GM19455 (cell line): ENCODE results near the gene FN1.

Source experiments
- ATAC-seq: cut with Tn5 transposase; IDR thresholded peaks from one replicate; pipeline ENCODE4 v1.9.1; 2021; ENCODE audit not compliant: unreplicated experiment

The FN1 gene

GRCh38 chr2:215442401-215442787 is 6.5 kb upstream of the FN1 start:
- no peak for ATAC-seq

GRCh38 chr2:215441560-215442400 is 5.9 kb upstream of the FN1 start:
- ATAC-seq: no peak

DNA sequence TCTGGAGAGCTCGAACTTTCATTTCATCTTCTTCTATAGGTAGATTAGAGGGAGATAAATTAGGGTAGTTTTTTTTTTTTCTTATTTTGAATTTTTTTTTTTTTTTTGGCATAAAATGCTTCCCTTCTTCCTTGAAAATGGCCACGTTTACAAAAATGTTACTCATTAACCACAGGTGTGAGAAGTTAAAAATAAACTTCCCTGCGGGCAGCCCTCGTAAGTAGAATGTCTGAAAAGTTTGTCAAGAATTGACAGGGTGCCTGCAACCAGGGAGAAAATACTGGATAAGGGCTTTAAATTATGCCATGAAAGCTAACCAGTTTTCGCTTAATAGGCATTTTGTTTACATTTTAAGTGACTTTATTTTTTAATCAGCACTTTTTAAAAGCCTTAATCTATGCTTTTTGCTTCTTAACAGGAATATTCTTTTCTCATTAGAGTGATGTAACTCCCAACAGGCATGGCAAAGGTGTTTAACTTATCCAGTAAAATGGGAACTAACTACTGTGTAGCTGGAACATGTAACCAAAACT is 4.2 kb upstream of the FN1 start:
- no peak for ATAC-seq

- ATAC-seq: no peak
Measured at GRCh38 chr2:215439404-215439803, 3.5 kb upstream of the FN1 start.

GRCh38 chr2:215437614-215438013 is 1.7 kb upstream of the FN1 start:
- ATAC-seq: no peak

DNA sequence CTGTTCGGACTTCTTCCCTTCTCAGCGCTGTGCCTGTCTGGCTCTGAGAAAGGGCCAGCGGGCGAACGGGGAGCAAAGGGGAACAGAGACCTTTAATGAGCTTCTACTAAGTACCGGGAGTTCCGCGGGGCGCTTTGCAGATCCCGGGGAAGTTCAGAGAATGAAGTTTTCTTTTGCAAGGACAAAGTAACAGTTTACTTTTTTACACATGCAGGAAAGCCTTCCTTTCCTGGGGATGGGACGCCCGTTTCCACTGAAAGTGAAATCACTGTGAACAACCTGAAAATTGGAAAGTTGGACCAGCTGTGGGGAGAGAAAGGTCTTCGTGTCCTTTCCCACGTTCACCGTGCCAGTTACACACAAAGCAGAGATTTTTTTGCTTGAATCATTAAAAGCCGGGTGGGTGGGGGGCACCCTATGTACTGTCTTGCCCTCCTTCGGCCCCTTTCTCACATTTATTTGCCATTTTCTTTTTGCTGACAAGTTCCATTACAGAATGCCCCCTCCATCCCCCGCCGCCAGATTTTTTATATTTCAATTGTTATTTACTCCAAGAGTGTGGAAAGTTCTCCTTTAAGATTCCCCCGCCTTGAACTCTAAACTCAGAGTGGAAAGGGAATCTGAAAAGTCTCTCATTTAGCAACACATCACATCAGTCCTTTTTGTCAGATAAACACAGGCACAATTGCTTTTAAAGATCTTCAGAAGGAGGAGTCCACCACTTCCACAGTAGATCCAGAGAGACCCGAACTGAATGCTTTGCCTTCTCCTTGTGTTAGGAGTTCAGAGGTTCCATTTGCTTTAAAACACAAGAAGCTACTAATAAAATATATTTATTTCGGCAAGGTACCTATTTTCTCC is 1.1 kb upstream of the FN1 start:
- ATAC-seq: no peak

DNA sequence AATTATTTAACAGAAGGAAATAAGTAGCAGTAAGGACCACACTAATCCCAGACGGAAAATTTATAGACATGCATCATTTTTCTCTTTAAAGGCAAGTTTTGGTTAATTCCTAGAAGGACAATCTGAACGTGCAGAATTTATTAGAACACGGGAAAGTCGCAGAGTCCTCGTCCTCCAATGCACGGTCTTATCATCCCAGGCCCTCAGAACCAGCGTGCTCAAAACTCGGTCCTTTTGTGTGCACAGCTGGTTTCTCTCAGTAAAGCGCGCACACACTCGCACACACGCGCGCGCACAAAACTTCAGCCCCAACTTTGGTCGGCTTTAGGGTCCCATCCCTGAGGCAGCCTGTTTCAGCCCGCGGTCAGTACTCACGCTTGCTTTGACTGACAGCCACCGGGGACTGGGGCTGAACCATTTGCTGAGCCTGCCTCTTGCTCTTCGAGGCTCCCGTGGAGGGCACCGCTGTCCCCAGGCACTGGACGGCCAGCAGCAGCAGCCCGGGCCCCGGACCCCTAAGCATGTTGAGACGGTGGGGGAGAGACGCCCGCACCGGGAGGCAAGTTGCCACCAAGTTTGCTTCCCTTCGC is 493 bp downstream of the FN1 start:
- ATAC-seq: no peak

- ATAC-seq: no peak
Measured at GRCh38 chr2:215434447-215435279, 1.2 kb downstream of the FN1 start.

GRCh38 chr2:215432759-215433594 is 2.9 kb downstream of the FN1 start:
- no peak for ATAC-seq

DNA sequence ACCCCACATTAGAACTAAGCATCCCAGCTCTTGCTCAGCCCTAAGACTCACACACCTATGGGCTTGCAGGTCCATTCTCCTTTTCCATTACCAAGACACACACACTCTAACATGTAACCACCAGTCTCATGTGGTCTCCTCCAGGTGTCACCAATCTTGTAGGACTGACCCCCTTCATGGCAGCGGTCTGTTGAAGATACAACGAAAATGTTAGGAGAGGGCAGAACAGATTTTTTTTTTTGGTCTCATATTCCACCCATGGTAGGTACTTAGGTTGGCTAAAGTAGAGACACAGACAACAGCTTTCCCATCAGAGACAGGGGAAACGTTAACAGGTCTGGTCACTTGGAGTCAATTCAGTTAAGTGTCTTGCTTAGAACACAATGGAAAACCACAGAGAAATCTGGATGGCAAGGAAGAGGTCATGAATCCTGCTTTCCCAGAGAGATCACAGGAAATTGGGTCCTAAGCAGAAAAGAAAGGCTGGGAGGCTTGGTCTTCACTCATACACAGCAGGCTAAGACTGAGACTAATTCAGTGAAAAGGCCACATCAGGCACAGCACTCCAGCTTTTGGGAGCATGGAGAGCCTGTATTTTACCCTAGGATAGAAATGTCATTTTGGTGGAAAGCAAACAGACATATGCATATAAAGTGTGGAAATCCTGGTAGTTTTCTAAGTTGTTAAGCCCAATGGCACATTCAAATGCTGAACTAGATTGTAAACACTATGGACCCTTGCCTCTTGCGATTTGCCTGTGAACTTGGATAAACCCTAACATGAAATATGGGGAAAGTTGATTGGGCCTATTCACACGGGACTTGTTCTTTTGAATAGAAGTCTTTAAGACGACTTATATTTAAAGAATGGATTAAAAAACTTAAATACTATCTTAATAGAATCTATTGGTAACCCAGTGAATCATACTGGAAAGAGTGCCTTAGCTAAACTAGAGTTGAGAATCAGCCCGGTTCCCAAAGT is 3.8 kb downstream of the FN1 start:
- no peak for ATAC-seq

DNA sequence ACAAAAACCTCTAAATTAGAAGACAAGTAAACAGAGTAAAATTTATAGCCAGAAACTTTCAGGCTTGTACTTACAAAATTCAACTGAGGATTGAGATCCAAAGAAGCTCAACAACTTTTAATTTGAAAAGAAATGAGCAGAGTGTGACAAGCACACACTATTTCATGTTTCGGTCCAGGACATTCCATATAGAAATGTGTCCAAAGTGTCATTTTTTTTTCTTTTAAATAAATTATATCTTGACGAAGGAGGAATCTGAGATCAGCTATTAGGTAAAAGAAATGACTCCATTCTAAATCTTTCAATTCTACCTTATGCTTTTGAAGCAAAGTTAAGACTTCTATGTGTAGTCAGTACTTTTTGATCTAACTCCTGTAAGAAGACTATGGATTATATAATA is 4.6 kb downstream of the FN1 start:
- ATAC-seq: no peak

- ATAC-seq: no peak
Measured at GRCh38 chr2:215430528-215431187, 5.2 kb downstream of the FN1 start.

DNA sequence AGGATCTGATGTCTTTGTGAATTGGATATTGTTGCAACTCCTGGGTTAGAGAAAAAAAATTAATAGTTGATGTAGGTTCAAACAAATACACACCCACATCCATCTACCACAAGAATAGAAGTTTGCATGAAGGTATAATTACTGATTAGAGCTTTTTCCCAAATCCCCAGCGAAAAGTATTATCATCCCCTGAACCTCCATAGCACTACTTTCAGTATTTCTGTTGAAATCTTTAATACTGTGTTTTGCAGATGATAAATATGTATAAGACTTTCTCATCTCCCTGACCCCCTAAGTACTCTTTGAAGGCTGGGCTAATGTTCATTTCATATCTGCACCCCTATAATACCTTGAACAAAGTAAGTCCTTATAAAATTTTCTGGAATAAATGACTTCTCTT is 6.4 kb downstream of the FN1 start:
- ATAC-seq: no peak

DNA sequence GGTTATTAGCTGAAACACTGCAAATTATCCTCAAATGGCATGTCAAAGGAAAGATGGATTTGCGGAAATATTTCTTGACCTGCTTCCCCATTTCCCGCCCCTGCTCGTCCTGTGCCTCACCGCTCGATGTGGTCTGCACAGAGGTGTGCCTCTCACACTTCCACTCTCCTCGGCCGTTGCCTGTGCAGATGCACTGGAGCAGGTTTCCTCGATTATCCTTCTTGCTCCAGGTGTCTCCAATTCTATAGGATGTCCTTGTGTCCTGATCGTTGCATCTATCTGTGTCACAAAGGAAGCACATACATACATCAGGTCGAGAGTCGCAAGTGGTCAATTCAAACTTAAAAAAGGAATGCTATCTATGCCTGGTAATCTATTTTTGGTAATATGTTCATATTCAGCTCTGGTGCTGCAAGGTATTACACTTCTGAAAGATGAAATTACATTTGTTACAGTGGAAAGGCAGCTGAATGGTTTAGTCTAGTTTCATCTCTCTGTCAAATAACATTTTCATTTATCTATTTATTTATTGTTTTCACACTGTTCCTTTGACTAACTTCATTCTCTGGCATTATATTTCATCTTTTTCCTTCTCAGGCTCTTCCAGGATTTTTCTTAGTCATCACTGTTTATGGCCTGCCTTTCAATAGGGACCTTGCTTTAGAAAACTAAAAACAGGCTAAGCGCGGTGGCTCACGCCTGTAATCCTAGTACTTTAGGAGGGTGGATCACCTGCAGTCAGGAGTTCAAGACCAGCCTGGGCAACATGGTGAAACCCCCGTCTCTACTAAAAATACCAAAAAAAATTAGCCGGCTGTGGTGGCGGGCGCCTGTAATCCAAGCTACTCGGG is 7.6 kb downstream of the FN1 start:
- ATAC-seq: no peak

DNA sequence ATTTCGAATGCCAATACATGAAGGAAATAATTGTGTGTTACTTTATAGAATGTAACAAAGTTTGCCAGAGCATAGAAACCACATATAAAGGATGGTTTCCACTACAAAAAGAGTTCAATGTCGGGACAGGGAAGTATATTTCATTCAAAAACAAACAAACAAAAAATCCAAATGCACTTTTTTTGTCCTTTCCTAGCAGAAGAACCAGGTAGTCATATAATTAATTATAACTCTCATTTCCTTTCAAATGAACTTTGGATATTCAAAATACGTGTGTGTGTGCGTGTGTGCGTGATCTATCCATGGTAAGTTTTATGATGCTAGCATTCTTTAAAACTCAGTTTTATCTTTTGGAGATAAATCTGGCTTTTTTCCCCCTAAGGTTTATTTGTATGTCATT is 8.3 kb downstream of the FN1 start:
- ATAC-seq: no peak

- no peak for ATAC-seq
Measured at GRCh38 chr2:215425021-215425782, 10.7 kb downstream of the FN1 start.
